Stimulated activated CD4-positive, alpha-beta T cell treated with anti-CD3 and anti-CD28 coated beads, TNF-alpha, amount 100 ng/mL, for 48 hours (primary cell): ENCODE results near the gene BMP5.
"Not testable (repeated sequence)": the region's sequence is repeated elsewhere in the genome, so short reads cannot be mapped to it uniquely, and the experiment has no call there.

ENCODE experiments used
- DNase-seq, 3 donors: peaks; one replicate each; pipeline ENCODE4 v3.0.0-alpha.2; 2020; ENCODE audit warnings: low read depth in 3 of 3

BMP5 gene

GRCh38 chr6:55875400-55875799 lies at the start of gene BMP5:
TSS of gene BMP5 (minus strand) at chr6:55875590. CDS start at chr6:55874865, 725 bp downstream.
- no peak for DNase-seq

DNA sequence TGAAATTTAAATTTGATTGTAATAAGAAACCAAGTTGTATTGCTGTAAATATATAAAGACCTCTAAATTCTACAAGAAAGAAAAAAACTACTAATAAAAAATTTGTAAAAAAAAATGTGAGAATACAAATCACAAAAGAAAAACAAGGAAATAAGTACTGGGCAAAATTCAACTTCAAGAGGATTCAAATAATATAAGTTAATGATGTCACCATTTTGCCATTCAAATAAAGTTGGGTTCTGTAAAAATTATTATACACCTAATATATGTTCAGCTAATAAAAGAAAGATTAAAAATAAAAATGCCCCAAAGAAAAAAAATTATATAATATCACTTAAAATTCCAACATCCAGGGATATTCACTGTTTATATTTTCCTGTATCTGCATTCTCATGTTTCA lies 47.0 kb upstream of the BMP5 start:
- DNase-seq: no peak

GRCh38 chr6:55919716-55920308 lies 44.4 kb upstream of the BMP5 start:
- no peak for DNase-seq

- DNase-seq: no peak
These were observed 43.2 kb upstream of the BMP5 start for GRCh38 chr6:55918639-55919038.

- no peak for DNase-seq
These were observed 42.5 kb upstream of the BMP5 start for GRCh38 chr6:55917751-55918415.

- DNase-seq: no peak
These were observed 40.8 kb upstream of the BMP5 start for GRCh38 chr6:55916188-55916587.

- no peak for DNase-seq
These were observed 38.1 kb upstream of the BMP5 start for GRCh38 chr6:55913228-55914195.

GRCh38 chr6:55910466-55910865 lies 35.1 kb upstream of the BMP5 start:
- not testable (repeated sequence) for DNase-seq

GRCh38 chr6:55909911-55910310 lies 34.5 kb upstream of the BMP5 start:
- DNase-seq: not testable (repeated sequence)

DNA sequence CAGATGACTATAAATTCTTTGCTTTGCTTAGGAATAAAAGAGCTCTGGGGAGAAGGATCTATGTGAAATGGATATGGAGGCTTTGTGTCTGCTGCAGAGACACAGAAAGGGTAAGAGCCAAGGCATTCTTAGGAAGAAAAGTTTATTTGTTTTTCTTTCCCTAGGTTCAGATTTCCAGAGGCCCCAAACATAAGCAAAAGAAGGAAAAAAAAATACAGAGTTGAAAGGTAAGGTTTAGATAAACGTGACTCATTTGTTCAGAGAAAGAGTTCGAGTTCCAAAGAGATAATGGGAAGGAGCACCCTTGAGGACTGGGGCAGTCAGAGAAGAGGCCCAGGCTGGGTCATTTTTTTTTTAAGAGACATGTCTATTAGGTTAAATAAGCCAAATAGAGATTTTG lies 27.4 kb upstream of the BMP5 start:
- no peak for DNase-seq

DNA sequence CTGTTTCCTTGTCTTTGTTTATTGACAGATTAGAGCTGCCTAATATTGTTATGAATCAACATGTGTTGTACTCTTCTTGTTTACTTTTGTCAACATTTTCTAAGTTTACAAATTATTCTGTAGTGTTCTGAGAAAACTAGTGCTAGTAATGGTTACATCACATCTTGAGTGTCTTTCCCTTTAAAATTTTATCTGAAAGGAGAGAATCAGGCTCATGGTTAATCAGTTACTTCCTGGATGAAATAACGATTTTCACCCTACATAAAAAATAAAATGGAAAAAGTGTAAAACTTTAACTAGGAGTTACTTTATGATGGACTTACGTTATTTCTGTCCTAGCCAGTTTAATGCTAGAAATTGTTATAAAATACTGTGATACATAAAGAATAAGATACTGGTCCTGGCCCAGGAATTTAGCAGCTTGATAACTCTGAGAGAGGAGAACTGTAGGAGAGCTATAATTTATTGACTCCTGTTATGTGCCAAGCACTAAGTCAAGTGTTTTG lies 26.4 kb upstream of the BMP5 start:
- no peak for DNase-seq

DNA sequence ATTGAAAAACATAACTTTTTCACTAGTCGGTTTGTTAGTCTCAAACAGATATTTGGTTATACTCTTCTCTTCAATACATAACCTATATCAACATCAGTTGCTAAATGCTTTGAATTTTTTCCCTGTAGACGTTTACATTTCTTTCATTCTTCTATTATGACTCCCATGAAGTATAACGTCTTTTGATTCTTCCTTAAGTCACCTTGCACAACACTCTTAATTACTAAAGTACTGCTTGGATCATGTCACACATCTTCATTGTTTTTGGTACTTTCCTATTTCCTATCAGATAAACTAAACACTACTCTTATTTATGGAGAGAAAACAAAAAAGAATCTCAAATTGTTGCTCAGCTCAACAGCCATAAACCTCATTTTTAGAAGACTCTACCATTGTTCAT lies 23.0 kb upstream of the BMP5 start:
- DNase-seq: no peak

DNA sequence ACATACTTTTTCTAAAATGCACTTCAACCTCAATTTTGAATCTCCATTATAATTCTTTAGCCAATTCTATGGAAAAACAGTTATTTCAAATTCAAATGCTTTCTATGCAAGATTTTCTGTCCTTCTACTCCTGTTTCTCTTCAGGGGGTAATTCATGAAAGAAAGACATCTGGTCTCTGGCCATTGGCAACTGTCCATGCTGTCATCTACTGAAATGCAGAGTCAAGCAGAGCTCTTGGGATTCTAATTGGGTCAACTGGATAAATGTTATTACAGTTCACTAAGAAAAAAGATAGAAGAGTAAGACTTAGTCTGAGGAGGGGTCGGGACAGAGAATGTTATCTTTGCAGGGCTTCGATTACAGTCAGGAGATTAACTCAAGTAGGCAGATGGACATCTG lies 22.0 kb upstream of the BMP5 start:
- no peak for DNase-seq

DNA sequence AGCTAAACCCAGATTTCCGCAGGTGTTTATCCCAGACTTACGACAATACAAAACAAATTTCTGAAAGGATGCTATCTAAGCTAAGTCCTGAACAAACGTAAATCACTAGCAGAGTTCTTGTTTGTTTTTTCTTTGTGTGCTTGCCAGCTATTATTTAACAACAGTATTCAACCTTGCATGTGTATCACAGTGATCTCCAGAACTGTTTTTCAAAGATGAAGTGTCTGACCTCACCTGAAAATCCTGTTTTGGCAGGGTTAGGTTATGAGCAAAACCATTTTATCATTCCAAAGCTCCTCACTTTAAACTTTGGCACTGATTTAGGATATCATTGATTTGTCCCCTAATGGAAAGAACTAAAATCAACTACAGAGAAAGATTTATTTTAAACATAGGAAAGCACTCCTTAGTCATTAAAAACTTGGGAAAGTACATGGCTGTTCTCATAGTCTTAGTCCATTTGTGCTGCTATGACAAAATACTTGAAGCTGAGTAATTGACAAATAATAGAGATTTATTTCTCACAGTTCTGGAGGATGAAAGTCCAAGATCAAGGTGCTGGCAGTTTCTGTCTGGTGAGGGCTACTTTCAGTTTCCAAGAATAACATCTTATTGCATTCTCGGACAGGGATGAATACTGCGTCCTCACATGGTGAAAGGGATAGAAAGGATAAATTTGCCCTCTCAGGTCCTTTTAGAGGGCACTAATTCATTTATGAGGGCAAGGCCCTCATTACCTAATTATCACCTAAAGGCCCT lies 20.8 kb upstream of the BMP5 start:
- DNase-seq: no peak

- no peak for DNase-seq
These were observed 17.5 kb upstream of the BMP5 start for GRCh38 chr6:55892749-55893357.

- DNase-seq: no peak
These were observed 13.5 kb upstream of the BMP5 start for GRCh38 chr6:55888917-55889316.

DNA sequence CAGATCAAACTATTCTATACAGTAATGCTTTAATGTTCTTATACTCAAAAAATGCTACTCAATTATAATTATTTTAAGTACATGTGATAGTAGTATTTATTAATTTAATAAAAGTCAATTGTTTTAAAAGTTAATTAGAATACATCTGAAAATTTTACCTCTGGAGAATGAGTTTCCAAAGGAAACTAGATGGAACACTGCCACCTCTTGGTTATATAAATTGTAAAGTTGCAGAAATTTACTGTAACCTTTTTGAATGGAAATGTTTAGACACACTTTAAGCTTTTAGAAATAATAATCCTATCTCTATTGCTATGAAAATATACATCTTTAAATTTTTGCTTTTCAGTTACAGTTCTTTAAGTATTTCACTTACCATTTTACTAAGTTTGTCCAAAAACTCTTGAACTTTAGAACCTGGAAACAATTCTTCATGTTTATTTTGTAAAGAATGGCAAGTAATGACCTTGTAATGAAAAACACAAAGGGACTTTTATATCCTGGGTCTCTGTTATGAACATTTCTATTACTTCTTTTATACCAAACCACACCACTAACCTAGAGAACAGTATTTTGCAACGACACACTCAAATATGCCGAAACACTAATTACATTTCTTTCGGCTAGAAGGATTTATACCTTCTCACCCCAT lies 10.9 kb upstream of the BMP5 start:
- DNase-seq: no peak

DNA sequence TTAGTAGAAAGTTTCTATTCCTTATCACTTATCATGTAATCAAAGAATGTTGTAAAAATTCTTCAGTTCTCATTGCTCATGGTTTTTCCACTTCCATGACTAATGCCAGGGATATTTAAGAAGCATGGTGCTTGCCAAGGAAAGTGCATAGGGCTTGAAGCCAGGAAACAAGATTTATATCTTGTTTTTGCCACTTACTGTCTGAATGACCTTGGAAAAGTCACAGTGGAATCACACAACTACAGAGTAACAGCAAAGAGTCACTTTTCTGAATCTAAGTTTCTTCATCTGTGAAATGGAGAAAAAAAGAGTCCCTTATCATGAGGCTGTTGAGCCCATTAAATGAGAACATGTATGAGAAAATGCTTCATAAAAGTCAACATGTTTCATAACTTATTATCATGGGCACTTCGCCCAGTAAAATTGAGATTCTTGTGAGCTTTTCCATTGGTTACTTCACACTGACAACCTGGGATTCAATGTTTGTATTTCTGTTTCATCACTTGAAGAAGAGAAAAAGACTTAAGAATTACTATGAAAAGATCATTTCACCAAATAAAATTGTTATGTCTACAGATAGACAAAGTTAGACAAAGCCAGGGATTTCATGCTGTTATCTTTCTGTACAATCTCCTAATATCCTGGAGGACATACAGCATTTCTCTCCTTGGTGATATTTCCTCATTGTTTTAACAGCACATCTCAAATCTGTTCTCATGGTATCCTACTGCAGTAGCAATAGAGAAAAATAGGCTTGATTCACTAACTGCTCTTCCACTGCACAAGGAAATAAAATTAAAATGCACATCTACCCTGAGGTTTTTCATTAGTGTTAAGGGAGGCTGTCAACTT lies 7.6 kb upstream of the BMP5 start:
- DNase-seq: no peak

GRCh38 chr6:55877283-55877682 lies 1.9 kb upstream of the BMP5 start:
- no peak for DNase-seq

GRCh38 chr6:55874316-55874715 lies 1.1 kb downstream of the BMP5 start:
- no peak for DNase-seq
